Testis (tissue), 2 donors: Measurements from ENCODE around the gene CIITA.

Source experiments
- POLR2A ChIP-seq: fragments of 450-650 bp; IDR thresholded peaks from one replicate; pipeline ENCODE4 v1.6.1; 2017; ENCODE audit warnings: antibody characterized with exemption, mild to moderate bottlenecking, moderate library complexity
- TF ChIP-seq, protein P1 (sequence below), 3 experiments: fragments of 450-650 bp in 2 of 3; fragments of 200-600 bp in 1 of 3; sonication (generic) in 1 of 3; IDR thresholded peaks; one replicate each; pipeline ENCODE4 v1.5.1; 2016 to 2019; ENCODE audit warnings: antibody characterized with exemption in 3 of 3, mild to moderate bottlenecking in 2 of 3, moderate library complexity in 1 of 3

DNA sequence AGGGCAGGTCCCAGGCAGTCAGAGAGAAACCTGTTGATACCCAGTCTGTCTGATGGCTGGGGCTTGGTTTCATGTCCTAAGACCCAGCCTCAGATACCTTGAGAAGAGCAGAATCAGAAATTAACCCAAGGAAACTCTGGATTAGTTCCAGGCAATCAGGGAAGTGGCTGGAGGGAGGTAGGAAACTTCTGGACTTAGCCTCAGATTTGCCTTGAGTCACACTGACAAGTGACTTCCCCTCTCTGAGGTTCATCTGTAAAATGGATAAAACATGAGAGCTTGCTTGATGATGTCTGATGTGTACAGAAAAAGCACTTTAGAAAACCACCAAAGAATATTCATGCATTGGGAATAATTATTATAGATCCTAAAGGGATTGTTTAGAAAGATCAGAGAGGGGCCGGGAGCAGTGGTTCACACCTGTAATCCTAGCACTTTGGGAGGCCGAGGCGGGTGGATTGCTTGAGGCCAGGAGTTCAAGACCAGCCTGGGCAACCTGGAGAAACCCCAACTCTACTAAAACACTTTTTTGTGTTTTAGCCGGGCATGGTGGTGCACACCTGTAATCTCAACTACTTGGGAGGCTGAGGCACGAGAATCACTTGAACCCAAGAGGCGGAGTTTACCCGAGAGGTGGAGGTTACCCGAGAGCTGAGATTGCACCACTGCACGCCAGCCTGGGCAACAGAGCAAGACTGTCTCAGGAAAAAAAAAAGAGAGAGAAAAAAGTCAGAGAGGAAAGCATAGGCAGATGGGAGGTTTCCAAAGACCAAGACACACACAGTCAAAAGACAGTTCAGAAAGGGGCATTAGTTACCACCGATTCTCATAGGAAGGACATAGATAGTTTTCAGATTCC, 3.8 kb downstream of the CIITA start:
- TF ChIP-seq POLR2A: no peak
- TF ChIP-seq, protein P1, sequence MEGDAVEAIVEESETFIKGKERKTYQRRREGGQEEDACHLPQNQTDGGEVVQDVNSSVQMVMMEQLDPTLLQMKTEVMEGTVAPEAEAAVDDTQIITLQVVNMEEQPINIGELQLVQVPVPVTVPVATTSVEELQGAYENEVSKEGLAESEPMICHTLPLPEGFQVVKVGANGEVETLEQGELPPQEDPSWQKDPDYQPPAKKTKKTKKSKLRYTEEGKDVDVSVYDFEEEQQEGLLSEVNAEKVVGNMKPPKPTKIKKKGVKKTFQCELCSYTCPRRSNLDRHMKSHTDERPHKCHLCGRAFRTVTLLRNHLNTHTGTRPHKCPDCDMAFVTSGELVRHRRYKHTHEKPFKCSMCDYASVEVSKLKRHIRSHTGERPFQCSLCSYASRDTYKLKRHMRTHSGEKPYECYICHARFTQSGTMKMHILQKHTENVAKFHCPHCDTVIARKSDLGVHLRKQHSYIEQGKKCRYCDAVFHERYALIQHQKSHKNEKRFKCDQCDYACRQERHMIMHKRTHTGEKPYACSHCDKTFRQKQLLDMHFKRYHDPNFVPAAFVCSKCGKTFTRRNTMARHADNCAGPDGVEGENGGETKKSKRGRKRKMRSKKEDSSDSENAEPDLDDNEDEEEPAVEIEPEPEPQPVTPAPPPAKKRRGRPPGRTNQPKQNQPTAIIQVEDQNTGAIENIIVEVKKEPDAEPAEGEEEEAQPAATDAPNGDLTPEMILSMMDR (IDR thresholded peaks at IDR 0.05): no peak
